Stimulated activated CD8-positive, alpha-beta memory T cell treated with anti-CD3 and anti-CD28 coated beads, Interleukin-12 subunit alpha, Interleukin-12 subunit beta, amount 100 ng/mL, for 4 hours (primary cell): ENCODE results near the gene TCFL5.
"Not testable (repeated sequence)": the region's sequence is repeated elsewhere in the genome, so short reads cannot be mapped to it uniquely, and the experiment has no call there.

Experiments used
- DNase-seq: peaks from one replicate; pipeline ENCODE4 v3.0.0-alpha.2; 2020; ENCODE audit warnings: low read depth

Gene TCFL5

DNA sequence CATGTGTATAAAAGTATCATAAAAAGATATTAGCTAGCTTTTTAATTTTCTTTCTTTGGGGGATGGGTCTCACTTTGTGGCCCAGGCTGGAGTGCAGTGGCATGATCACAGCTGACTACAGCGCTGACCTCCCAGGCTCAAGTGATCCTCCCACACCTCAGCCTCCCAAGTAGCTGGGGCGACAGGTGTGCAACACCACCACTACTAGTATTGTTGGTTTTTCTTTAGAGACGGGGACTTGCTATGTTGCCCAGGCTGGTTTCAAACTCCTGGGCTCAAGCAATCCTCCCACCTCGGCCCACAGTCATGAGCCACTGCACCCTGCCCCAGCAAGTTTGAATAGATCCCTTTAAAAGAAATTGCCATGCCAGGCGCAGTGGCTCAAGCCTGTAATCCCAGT, 6.5 kb downstream of the TCFL5 start:
- DNase-seq = no peak

DNA sequence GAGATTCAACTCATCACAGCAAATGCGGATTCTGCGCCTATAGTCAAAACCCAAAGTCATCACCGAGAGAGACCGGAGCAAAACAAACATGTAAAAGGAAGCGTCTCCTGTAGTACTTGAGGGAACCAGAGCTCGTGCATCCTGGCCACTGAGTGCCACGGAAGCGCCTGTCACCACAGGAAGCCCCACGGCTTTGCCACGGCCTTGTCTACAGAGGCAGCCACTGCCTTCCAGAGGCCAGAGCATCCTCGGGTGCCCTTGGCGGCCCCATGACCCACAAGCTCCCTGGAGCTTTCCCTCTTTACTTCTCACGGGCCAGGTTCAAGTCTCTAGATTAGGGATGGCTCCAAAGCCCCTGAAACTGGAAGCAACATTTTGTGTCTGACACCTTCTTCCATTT, 7.5 kb downstream of the TCFL5 start:
- no peak for DNase-seq

DNA sequence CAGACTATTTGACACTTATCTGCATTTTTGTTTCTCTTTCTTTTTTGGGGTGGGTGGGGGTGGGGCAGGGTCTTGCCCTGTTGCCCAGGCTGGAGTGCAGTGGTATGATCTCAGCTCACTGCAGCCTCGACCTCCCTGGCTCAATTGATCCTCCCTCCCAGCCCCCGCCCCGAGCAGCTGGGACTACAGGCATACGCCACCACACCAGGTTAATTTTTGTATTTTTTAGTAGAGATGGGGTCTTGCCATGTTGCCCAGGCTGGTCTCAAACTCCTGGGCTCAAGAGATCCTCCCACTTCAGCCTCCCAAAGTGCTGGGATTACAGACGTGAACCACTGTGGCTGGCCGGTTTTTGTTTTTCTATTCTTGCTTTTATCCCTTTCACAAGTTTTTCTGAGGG, 8.3 kb downstream of the TCFL5 start:
- DNase-seq = not testable (repeated sequence)

DNA sequence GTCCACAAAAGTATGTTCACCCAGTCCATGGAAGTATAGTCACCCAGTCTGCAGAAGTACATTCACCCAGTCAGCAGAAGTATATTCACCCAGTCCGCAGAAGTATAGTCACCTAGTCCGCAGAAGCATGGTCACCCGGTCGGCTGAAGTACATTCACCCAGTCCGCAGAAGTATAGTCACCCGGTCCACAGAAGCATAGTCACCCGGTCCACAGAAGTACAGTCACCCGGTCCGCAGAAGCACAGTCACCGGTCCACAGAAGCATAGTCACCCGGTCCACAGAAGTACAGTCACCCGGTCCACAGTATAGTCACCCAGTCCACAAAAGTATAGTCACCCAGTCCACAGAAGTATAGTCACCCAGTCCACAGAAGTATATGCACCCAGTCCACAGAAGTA, 8.8 kb downstream of the TCFL5 start:
- DNase-seq = no peak

DNA sequence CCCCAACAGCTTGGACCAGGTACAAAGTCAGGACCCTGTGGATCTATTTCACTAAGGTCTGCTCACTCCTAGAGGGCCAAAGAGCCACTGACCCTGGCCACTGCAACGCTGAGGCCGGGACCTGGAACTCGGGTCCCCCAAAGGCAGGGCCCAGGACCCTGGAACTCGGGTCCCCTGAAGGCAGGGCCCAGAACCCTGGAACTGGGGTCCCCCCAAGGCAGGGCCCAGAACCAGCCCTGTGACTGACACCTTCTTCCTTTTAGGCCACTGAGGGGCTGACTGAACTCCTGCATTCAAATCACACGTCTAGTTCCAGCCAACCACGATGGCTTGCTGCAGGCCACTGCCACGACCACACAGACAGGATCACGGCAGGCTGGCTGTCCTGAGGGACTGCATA, 9.4 kb downstream of the TCFL5 start:
- no peak for DNase-seq

DNA sequence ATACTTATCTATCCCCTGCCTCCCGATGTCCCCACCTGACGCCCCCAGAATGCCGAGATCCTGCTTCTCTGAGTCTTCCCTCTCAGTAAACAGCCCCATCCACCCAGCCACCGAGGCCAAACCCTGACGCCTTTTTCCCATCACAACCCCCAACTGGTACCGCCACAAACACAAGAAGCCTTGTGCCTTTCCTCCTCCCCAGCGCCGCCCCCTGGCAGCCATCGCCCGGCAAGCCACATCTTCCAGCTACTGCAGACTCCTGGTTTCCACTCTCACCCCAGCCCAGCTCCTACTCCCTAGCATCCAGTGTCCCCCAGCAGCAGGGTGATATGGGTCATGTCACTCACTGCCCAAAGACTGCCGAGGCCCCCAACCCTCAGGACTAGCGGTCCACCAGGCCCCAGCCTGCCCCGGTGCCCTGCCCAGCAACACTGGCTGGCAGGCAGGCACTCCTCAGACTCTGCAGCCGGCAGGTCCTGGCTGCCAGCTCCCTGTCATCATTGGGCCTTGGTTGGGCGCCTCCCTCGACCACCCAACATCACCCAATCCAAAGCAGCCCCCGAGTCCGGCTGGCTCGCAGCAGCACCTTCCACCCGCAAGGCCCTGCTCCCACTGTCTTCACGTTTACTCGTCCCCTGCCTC, 11.2 kb downstream of the TCFL5 start:
- DNase-seq = no peak

DNA sequence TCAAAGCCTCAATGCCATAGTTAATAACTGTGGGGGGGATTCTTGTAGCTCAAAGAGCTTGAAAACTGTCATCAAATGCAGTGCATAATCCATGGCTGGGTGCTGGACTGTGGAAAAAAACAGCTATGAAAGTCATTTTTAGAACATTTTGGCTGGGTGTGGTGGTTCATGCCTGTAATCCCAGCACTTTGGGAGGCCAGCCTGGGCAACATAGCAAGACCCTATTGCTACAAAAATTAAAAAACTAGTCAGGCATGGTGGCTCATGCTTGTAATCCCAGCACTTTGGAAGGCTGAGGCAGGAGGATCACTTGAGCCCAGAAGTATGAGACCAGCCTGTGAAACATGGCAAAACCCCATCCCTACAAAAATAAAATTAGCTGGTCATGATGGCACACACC, 12.2 kb downstream of the TCFL5 start:
- DNase-seq = no peak

DNA sequence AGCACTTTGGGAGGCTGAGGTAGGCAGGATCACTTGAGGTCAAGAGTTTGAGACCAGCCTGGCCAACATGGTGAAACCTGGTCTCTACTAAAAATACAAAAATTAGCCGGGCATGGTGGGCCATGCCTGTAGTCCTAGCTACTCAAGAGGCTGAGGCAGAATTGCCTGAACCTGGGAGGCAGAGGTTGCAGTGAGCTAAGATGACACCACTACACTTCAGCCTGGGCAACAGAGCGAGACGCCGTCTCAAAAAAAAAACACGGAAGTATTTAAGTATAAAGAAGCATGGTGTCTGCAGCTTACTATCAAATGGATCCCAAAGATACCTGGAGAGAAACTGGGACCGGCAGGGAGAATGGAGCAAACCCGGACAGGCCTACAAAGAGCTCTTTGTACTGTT, 12.7 kb downstream of the TCFL5 start:
- not testable (repeated sequence) for DNase-seq

DNA sequence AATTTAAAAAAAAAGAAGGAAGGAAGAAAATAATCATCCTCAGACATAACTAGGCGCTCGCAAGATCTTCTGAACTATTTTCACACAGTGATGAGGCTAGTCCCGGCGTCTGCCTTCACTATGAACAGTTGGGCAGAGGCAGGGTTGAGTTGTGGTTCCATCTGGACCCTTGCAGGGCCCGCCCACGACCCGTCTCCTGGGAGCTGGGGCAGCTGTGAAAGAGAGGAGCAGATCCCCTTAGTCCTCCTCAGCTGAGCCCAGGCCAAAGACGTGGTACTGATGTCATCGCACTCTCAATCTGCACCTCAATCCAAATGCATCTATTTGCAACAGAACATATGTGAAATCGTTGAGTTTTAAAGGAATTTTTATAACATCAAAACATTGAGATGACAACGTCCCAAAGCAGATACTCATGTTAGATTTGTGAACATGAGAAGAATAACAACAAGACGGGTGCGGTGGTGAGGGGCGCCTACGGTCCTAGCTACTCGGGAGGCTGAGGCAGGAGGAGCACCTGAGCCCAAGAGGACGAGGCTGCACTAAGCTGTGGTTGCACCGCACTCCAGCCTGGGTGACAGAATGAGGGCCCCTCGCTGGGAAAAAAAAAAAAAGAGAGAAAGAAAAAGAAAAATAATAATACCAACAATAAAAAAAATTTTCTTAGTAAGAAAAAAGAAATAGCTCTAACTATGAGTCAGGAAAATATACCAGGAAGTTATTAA, 15.3 kb downstream of the TCFL5 start:
- DNase-seq = no peak

DNA sequence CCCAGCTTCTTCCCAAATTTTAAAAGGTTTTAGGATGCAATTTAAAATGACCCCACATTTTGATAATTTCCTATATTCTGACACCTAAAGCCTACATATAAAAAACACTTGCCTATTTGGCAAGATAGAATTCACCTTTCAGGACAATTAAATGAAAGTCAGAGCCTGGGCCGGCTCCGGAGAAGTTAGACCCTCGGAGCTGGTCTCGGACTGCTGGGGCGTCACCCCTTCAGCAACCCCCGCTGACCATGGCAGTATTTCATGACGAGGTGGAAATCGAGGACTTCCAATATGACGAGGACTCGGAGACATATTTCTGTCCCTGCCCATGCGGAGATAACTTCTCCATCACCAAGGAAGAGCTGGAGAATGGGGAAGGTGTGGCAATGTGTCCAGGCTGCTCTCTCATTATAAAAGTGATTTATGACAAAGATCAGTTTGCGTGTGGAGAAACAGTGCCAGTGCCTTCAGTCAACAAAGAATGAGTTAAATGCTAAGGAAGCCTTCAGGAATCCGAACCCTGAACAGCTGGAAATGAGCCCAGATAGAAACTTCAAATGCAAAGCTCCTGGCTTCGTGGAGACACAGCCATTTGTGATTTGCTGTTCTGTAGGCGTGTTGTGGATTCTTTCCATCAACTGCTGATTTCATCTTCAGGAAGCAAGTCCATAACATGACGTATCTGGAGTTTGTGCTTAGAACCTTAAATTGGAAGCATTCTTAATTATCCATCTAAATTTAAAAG, 16.0 kb downstream of the TCFL5 start:
- DNase-seq = no peak

DNA sequence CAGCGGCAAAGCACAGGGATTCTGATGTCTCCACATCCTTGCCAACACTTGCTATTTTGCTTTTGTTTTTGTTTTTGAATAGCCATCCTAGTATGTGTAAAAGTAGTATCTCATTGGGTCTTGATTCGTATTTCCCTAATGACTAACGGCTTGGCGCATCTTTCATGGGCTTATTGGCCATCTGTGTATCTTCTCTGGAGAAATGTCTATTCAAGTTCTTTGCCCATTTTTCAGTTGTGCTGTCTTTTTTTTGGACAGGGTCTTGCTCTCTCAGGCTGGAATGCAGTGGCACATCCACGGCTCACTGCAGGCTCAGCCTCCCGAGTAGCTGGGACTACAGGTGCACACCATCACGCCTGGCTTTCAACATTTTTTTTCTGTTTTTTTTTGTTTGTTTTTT, 17.4 kb downstream of the TCFL5 start:
- DNase-seq = no peak

DNA sequence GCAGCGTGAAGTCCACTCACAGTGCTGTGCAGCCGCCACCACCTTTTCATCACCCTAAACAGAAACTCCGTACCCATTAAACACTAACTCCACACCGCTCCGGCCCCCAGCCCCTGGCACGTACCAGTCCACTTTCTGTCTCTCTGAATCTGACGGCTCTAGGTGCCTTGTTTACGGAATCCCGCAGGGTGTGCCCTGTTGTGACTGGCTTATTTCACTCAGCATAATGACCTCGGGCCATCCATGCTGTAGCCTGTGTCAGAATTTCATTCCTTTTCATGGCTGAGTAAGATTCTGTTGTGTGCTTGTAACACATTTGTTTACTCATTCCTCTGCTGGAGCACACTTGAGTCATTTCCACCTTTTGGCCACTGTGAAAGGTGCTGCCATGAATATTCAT, 18.0 kb downstream of the TCFL5 start:
- no peak for DNase-seq

DNA sequence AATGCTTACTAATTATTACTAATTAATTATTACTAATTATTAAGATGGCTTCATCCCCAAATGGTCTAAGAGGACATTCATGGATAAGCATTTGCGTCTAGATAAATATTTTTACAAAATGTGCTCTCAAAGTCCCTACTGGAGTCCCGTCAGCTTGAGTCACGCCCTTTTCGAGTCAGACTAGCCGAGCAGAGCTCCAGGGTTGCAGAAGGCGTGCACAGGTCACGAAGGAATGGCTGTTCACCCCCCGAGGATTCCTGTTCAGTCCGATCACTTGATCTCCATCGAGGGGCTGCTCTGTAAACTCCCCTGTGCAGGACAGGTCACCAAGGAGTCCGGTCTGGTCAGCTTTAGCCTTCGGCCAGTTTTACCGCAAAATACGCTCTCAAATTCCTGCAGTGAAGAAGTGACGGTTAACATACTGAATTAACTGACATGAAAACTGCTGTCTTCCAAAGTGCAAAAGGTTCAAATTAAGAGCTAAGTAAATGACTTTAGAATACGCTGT, 19.9 kb downstream of the TCFL5 start:
- no peak for DNase-seq

DNA sequence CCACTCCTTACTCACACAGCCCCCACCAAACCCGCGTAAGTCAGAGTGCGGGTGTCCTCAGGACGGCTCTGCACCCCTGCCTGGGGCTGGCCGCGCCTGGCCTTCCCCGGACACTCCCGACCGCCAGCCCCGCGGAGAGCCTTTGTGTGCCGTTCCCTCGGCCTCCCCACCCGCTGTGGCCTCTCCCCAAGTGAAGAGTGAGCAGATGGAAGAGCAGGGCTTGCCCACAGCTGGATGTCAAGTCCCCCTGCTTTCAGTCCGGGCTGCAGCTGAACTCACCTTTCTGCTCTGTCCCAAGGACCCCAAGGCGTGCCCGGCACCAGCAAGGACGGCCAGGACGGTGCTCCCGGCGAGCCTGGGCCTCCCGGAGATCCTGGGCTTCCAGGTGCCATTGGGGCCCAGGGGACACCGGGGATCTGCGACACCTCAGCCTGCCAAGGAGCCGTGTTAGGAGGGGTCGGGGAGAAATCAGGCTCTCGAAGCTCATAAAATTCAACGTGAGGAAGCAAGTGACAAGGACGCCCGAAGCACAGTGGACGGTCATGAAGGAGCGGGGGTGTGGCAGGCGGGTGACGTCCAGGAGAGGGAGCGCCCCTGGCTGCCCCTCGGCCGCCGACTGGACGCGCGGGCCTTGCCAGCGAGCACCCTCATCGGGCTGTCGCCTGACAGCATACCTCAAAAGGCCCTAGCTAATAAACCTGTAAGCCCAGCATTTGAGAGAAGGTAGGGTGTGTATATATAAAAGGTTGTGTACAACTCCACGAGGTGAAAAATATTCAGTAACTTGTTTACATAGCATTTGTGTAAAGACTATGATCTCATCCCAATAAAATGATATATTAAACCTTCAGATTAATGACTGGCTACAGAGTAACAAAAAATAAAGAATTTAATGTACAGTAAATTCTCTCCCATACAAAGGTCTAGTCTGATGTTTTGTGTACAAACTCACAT, 21.1 kb downstream of the TCFL5 start:
- no peak for DNase-seq

DNA sequence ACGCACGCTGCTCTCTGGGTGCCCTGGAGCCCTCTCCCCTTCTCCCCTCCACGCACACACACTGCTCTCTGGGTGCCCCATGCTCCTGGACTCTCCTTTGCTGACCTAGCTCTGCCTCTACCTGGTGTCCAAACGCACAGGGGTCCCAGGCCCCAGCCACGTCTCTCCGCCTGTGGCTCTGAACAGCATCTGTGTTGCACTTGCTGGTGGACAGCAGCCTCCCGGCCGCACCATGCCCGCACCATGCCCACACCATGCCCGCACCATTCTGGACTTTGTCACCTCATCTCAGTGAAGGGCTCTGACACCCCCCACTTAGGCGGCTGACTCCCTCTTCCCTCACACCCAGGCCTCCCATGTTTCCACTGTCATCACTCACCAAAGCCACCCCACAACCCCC, 21.8 kb downstream of the TCFL5 start:
- DNase-seq = no peak

DNA sequence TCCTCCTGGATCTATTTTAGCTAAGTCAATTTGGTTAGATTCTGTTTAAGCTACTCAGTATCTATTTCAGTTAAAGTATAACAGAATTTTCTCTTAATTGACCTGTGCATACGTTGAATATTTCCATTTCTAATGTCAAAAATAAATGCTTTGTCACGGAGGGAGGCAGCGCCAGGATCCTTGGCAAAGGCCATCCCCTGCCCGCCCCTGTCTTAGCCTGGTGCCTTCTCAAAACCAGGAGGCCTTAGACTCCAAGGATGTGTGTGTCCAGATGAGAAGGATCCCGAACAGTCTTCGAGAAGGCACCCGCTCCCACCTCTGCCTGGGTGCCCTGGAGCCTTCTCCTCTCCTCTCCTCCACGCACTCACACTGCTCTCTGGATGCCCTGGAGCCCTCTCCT, 22.4 kb downstream of the TCFL5 start:
- DNase-seq = no peak

DNA sequence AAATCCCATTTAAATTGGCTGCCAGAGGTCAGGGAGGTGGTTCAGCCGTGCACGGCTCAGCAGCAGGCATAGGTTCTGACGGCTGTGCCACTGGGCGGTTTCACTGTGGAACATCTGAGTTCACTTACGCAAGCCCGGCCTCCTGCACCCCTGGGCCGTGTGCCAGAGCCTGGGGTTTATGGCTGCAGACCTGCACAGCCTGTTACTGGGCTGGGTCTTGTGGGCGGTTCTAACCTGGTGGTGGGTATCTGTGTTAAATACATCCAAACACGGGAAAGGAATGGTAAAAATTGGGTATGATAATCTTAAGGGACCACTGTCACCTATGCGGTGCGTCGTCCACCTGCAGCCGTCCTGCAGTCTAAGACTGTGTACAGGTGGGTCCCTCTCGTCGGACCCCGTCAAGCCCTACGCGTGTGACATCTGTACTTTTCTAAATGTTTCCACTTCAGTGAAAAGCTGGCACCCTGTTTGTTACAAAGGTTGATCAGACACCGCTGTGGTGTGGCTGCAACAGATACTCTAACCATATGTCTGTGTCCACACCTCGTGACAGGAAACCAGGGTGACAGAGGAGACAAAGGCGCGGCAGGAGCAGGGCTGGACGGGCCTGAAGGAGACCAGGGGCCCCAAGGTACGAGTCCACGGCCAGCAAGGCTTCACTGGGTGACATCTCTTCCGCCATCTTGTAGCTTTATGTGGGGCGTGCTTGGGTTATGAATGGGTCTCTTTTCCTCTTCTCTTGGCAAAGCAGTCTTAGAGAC, 23.3 kb downstream of the TCFL5 start:
- no peak for DNase-seq

DNA sequence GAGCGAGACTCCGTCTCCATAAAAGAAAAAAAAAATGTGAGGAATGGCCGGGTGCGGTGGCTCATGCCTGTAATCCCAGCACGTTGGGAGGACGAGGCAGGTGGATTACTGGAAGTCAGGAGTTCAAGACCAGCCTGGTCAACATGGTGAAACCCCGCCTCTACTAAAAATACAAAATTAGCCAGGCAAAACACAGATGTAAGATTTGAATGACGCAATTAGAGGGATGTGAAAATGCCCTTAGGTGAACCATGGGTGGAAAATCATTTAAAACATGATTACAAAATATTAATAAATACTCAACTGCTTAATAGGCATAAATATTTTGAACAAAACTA, 23.9 kb downstream of the TCFL5 start:
- DNase-seq = no peak

DNA sequence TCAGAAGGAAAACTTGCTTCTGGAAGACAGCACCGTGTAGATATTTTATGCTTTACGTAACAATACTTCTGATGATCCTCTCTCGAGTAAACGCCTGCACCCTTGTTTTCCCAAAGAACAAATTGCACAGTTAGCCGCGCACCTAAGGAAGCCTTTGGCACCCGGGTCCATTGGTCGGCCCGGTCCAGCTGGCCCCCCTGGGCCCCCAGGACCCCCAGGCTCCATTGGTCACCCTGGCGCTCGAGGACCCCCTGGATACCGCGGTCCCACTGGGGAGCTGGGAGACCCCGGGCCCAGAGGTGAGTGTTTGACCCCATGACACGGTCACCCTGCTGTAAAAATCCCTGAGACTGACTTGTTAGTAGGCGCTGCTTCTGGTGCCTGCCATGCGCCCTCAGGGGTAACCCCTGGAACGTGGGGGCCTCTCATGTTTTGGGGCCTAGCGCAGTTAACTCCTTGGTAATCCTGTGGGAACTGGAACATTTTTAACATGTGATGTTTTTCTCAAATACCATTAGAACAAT, 24.6 kb downstream of the TCFL5 start:
- no peak for DNase-seq

DNA sequence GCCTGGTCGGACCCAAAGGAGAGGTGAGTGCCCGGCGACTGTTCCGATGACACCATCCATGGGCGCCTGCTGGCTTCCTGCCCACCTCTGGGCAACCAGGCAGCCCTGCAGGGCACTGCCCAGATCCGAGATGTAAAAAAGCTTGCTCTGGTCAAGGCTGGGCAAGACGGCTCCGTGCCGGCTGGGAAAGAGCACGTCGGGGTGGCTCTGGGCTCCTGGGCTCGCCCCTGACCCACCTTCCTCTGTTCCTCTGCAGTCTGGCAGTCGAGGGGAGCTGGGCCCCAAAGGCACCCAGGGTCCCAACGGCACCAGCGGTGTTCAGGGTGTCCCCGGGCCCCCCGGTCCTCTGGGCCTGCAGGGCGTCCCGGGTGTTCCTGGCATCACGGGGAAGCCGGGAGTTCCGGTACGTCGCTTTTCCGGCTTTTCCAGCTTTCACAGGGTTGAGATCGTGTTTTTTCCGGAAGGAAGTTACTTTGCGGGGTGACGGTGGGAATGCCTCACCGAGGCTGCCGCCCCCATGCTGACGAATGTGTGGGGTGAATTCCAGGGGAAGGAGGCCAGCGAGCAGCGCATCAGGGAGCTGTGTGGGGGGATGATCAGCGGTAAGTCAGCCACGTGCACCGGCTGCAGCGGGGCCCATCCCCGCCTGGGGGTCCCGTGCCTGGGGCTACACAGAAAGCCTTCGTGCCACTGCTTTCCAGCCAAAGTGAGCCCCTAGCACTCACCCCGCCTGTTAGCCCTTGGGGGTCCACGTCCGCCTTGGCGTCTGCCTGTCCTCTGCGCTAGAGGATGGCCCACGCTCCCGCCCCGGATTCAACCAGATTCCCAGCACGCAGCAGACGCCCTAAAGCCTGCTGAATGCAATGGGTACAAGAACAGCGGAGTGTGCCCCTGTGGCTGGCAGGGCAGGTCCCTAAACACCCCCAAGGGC, 25.4 kb downstream of the TCFL5 start:
- no peak for DNase-seq
